IMR-90 (cell line): ENCODE data around the gene CCL4L2. TPM values are rescaled to one million over a fixed set of nuclear protein-coding genes. Genes with fewer than 3 reads are reported as not detected.
"Not testable (repeated sequence)": the region's sequence is repeated elsewhere in the genome, so short reads cannot be mapped to it uniquely, and the experiment has no call there.

ENCODE experiments used
- ATAC-seq: fragments of 200-7000 bp; cut with Tn5 transposase; 2 replicates; pipeline ENCODE4 v1.9.1; 2020; ENCODE audit warnings: low read depth, mild to moderate bottlenecking, moderate library complexity
- BruUV-seq: library from RNA; stranded (reverse); fragments of 400-500 nt; replicated peaks from 2 replicates; lab custom pipeline; 2021; lab: Mats Ljungman, UMichigan
- CTCF ChIA-PET: fragments of 300-600 bp; formaldehyde crosslinking; extraction: SDS; loops from one replicate; lab custom pipeline; 2021; ENCODE audit warnings: antibody characterized with exemption; lab: Yijun Ruan, JAX
- POLR2A ChIA-PET: fragments of 300-600 bp; sonication (Branson Sonifier 250); formaldehyde crosslinking; loops from one replicate; lab custom pipeline; 2022; ENCODE audit warnings: antibody characterized with exemption; ENCODE audit not compliant: unreplicated experiment; lab: Charles Lee
- DNase-seq: peaks from one replicate; pipeline ENCODE4 v3.0.0; 2013
- H2AFZ ChIP-seq: replicated peaks from 2 replicates; pipeline ENCODE3; 2013; ENCODE audit warnings: low read length, mild to moderate bottlenecking; ENCODE audit not compliant: poor library complexity
- H2AK5ac ChIP-seq: 2 replicates; pipeline ENCODE4 v1.6.1; 2013; ENCODE audit warnings: low read depth, low read length, inconsistent platforms
- H2AK9ac ChIP-seq: replicated peaks from 2 replicates; pipeline ENCODE3; 2013; ENCODE audit warnings: mild to moderate bottlenecking, low read depth, low read length, moderate library complexity; ENCODE audit not compliant: poor library complexity
- H2BK120ac ChIP-seq: 2 replicates; pipeline ENCODE4 v1.6.1; 2013; ENCODE audit warnings: low read depth, low read length, inconsistent platforms
- H2BK15ac ChIP-seq: 3 replicates; pipeline ENCODE4 v1.6.1; 2013; ENCODE audit warnings: low read depth, low read length, inconsistent platforms
- H2BK20ac ChIP-seq: 2 replicates; pipeline ENCODE4 v1.6.1; 2013; ENCODE audit warnings: low read depth, mild to moderate bottlenecking, inconsistent platforms, low read length, moderate library complexity
- H2BK5ac ChIP-seq: 2 replicates; pipeline ENCODE4 v1.6.1; 2013; ENCODE audit warnings: mild to moderate bottlenecking, low read depth, low read length, inconsistent platforms; ENCODE audit not compliant: poor library complexity, severe bottlenecking
- H3K14ac ChIP-seq: replicated peaks from 2 replicates; pipeline ENCODE4 v1.6.1; 2013; ENCODE audit warnings: low read depth, low read length, inconsistent platforms
- H3K18ac ChIP-seq: 2 replicates; pipeline ENCODE4 v1.6.1; 2013; ENCODE audit warnings: low read depth, low read length, control low read depth
- H3K23ac ChIP-seq: 2 replicates; pipeline ENCODE4 v1.6.1; 2013; ENCODE audit warnings: low read depth, low read length, inconsistent platforms
- H3K27ac ChIP-seq: 2 replicates; pipeline ENCODE4 v1.5.1; 2013; ENCODE audit warnings: mild to moderate bottlenecking, control low read depth, low read length; ENCODE audit not compliant: insufficient read depth
- H3K27me3 ChIP-seq: 2 replicates; pipeline ENCODE4 v1.6.1; 2013; ENCODE audit warnings: low read length; ENCODE audit not compliant: control insufficient read depth, insufficient read depth
- H3K36me3 ChIP-seq: 2 replicates; pipeline ENCODE4 v1.6.1; 2013; ENCODE audit warnings: low read length, mixed read lengths; ENCODE audit not compliant: control insufficient read depth, insufficient read depth
- H3K4ac ChIP-seq: 2 replicates; pipeline ENCODE4 v1.6.1; 2013; ENCODE audit warnings: low read depth, low read length, inconsistent platforms
- H3K4me1 ChIP-seq: 2 replicates; pipeline ENCODE4 v1.6.1; 2013; ENCODE audit warnings: low read length, mixed read lengths; ENCODE audit not compliant: control insufficient read depth, insufficient read depth
- H3K4me2 ChIP-seq: 2 replicates; pipeline ENCODE4 v1.6.1; 2013; ENCODE audit warnings: low read depth, mild to moderate bottlenecking, control low read depth, low read length, moderate library complexity
- H3K4me3 ChIP-seq: 2 replicates; pipeline ENCODE4 v1.5.1; 2013; ENCODE audit warnings: low read depth, mild to moderate bottlenecking, control low read depth, low read length, moderate library complexity; ENCODE audit not compliant: insufficient read depth
- H3K56ac ChIP-seq: 2 replicates; pipeline ENCODE4 v1.6.1; 2013; ENCODE audit warnings: low read length, inconsistent platforms; ENCODE audit not compliant: insufficient read depth; ENCODE audit errors: extremely low read depth
- H3K79me1 ChIP-seq, 2 experiments: 2 replicates each; pipeline ENCODE4 v1.6.1; 2013; ENCODE audit warnings: low read length in 2 of 2, inconsistent platforms in 1 of 2, low read depth in 1 of 2
- H3K9ac ChIP-seq: 2 replicates; pipeline ENCODE4 v1.6.1; 2013; ENCODE audit warnings: low read depth, low read length, control low read depth
- H3K9me1 ChIP-seq: 2 replicates; pipeline ENCODE4 v1.6.1; 2013; ENCODE audit warnings: low read length, inconsistent platforms; ENCODE audit not compliant: insufficient read depth
- H3K9me3 ChIP-seq: 2 replicates; pipeline ENCODE4 v1.6.1; 2013; ENCODE audit warnings: low read length; ENCODE audit not compliant: control insufficient read depth, insufficient read depth
- H4K20me1 ChIP-seq: 2 replicates; pipeline ENCODE4 v1.6.1; 2013; ENCODE audit warnings: low read length, inconsistent platforms; ENCODE audit not compliant: insufficient read depth
- H4K5ac ChIP-seq: 2 replicates; pipeline ENCODE4 v1.6.1; 2013; ENCODE audit warnings: mild to moderate bottlenecking, low read depth, low read length, control low read depth
- H4K8ac ChIP-seq, 2 experiments: 2 replicates each; pipeline ENCODE4 v1.6.1; 2013; ENCODE audit warnings: low read depth in 2 of 2, low read length in 2 of 2, control low read depth in 1 of 2, inconsistent platforms in 1 of 2
- H4K91ac ChIP-seq: 2 replicates; pipeline ENCODE4 v1.6.1; 2013; ENCODE audit warnings: low read depth, low read length, inconsistent platforms; ENCODE audit not compliant: insufficient read depth
- WGBS, 2 experiments: methylation state at CpG; one replicate each; pipeline versions ENCODE4 v1.1.5 to v1.1.7; 2013; ENCODE audit warnings: missing lambda C conversion rate in 2 of 2; ENCODE audit not compliant: insufficient read length in 1 of 2; ENCODE audit errors: extremely low coverage in 2 of 2; 5-methylcytosine and 5-hydroxymethylcytosine counted together
- dilution Hi-C: fragments of 300-500 bp; cut with HindIII; formaldehyde crosslinking; loops from one replicate; pipeline ENCODE4 v1.14.3; 2018; ENCODE audit warnings: low sequenced_read_pairs; ENCODE audit not compliant: unreplicated experiment
- in situ Hi-C: fragments of 300-500 bp; cut with MboI; formaldehyde crosslinking; loops from 3 replicates; pipeline ENCODE4 v1.14.3; 2019; ENCODE audit warnings: low sequenced_read_pairs, inconsistent platforms, mixed read lengths
- intact Hi-C: fragments of 100-400 bp; cut with micrococcal nuclease; formaldehyde crosslinking; loops from 2 replicates; pipeline ENCODE4 v1.10.0; 2022
- polyA plus RNA-seq, 3 experiments: library from polyadenylated mRNA; depleted of rRNA; stranded (reverse); fragments of >200 nt; gene quantifications; 2 replicates each; pipeline ENCODE4 v1.2.3, GENCODE V29; 2012; ENCODE audit warnings: low replicate concordance in 1 of 3
- total RNA-seq: library from RNA; depleted of rRNA; stranded (reverse); fragments of >200 nt; gene quantifications from 2 replicates; pipeline ENCODE4 v1.2.3, GENCODE V29; 2012

CCL4L2 gene
- total and polyA plus RNA-seq, 2 of the 4 experiments (the other 2 are of a cell fraction), result not detected

DNA sequence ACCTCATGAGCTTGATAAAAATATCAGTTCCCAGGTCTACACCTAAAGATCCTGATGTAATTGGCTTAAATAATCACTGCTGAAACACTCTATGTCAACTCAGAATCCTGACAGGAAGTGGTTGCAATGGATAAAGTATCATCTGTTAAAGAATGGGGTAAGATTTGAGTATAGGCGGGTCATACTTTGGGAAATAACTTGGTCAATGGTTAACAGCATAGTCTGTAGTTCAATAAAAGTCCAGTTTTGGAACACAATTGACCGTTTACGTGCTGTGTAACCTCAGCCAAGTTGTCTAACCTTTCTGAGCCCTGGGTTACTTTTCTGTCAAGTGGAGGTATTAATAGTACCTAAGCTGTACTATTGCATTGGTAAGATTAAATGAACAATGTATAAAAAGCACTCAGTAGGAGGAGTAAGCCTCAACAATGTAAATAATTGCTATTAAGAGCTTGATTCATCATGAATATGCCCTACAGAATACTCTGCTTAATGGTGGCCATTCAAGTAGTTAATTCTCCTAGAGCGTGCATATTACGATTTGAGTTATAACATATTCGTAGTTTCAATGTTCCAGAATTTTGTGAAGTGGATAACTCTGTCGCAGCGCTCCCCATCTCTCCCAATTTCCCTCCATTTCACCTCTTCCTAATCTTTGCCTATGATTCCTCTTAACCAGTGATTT is 16.6 kb upstream of the CCL4L2 start:
- WGBS, 2 experiments, result 100% methylated on average over 4 of the region's 8 CpGs; no CpG with 5 or more reads in 1 of the 2 experiments

DNA sequence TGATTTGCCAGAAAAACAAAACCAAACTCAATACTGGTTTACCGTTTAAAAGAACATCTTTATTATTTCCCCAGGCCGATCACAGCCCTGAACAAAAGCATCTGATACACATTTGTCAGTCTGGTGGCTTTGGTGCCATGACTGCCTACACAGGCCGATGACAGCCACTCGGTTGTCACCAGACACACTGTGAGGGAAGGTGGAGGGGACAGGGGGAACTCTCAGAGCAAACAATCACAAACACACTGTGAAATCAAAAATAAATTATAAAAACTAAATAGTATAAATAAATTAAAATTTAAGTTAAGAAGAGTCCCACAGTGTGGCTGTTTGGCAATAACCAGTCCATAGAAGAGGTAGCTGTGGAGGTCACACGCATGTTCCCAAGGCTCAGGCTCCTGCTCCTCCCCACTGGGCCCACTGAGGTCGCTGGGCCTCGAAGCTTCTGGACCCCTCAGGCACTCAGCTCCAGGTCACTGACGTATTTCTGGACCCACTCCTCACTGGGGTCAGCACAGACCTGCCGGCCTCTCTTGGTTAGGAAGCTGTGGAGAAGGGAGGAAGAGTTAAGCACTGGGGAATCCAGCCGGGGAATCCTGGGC is 15.9 kb upstream of the CCL4L2 start:
- H4K5ac ChIP-seq, POLR2A ChIA-PET, H2AK9ac ChIP-seq, intact Hi-C loops, H2AK5ac ChIP-seq, H2BK20ac ChIP-seq, H2AFZ ChIP-seq, BruUV-seq, H4K8ac ChIP-seq, H3K79me1 ChIP-seq, H2BK5ac ChIP-seq, H4K20me1 ChIP-seq, CTCF ChIA-PET, H3K9me3 ChIP-seq, H3K27ac ChIP-seq, H3K9me1 ChIP-seq, H2BK15ac ChIP-seq, H2BK120ac ChIP-seq, ATAC-seq, H3K14ac ChIP-seq, H3K36me3 ChIP-seq, H3K9ac ChIP-seq, H3K56ac ChIP-seq, H3K4me1 ChIP-seq, H3K4ac ChIP-seq, H4K91ac ChIP-seq, H3K4me3 ChIP-seq, H3K27me3 ChIP-seq, H3K23ac ChIP-seq, H3K4me2 ChIP-seq, dilution Hi-C loops, H3K18ac ChIP-seq, DNase-seq: not testable (repeated sequence)
- WGBS, 2 experiments, result 33% methylated on average over 1 of the region's 10 CpGs; no CpG with 5 or more reads in 1 of the 2 experiments
- in situ Hi-C loops, result loop anchor here (5.0 kb wide), 1 partner anchor 58 kb away; no protein-coding TSS in a partner anchor

More for the DNA sequence above, 16.6 kb upstream of the CCL4L2 start:
- H4K5ac ChIP-seq, H2AK9ac ChIP-seq, POLR2A ChIA-PET, H3K9ac ChIP-seq, H3K23ac ChIP-seq, CTCF ChIA-PET, H2BK5ac ChIP-seq, H3K27me3 ChIP-seq, H3K9me1 ChIP-seq, H3K4me1 ChIP-seq, H4K91ac ChIP-seq, H2BK20ac ChIP-seq, H2AFZ ChIP-seq, H3K9me3 ChIP-seq, H3K56ac ChIP-seq, H3K36me3 ChIP-seq, dilution Hi-C loops, H4K20me1 ChIP-seq, H3K18ac ChIP-seq, H3K79me1 ChIP-seq, H2BK120ac ChIP-seq, DNase-seq, intact Hi-C loops, ATAC-seq, H3K27ac ChIP-seq, BruUV-seq, in situ Hi-C loops, H2AK5ac ChIP-seq, H3K14ac ChIP-seq, H3K4ac ChIP-seq, H3K4me3 ChIP-seq, H3K4me2 ChIP-seq, H4K8ac ChIP-seq, H2BK15ac ChIP-seq: not testable (repeated sequence)
